ENCODE measurements around the gene ASS1.

- TF ChIP-seq CTCF (IDR thresholded peaks at IDR 0.05): no peak
- TF ChIP-seq POLR2A (IDR thresholded peaks at IDR 0.05): no peak
Measured at GRCh38 chr9:130543368-130543767, 98.6 kb downstream of the ASS1 start.
